H9 (cell line): ENCODE measurements around the gene ATRIP. TPM values are rescaled to one million over a fixed set of nuclear protein-coding genes. Genes with fewer than 3 reads are reported as not detected.

Source experiments
- DNase-seq: peaks from one replicate; pipeline ENCODE4 v3.0.0-alpha.2; 2017
- H2AFZ ChIP-seq: one replicate; pipeline ENCODE4 v1.6.1; 2013; ENCODE audit warnings: mild to moderate bottlenecking, low read length, control low read depth, moderate library complexity
- H2AK5ac ChIP-seq: 2 replicates; pipeline ENCODE4 v1.6.1; 2013; ENCODE audit warnings: low read length, control low read depth, mixed read lengths; ENCODE audit not compliant: insufficient read length
- H2BK120ac ChIP-seq: one replicate; pipeline ENCODE4 v1.6.1; 2013; ENCODE audit warnings: low read depth, mild to moderate bottlenecking, low read length, control low read depth, inconsistent platforms; ENCODE audit not compliant: poor library complexity, severe bottlenecking
- H2BK12ac ChIP-seq: 2 replicates; pipeline ENCODE4 v1.6.1; 2013; ENCODE audit warnings: low read length, control low read depth, mixed read lengths, low read depth; ENCODE audit not compliant: insufficient read length
- H2BK15ac ChIP-seq: 2 replicates; pipeline ENCODE4 v1.6.1; 2013; ENCODE audit warnings: low read depth, low read length, control low read depth
- H2BK20ac ChIP-seq: one replicate; pipeline ENCODE4 v1.6.1; 2013; ENCODE audit warnings: low read depth, mild to moderate bottlenecking, low read length, control low read depth, inconsistent platforms; ENCODE audit not compliant: poor library complexity, severe bottlenecking
- H2BK5ac ChIP-seq: 2 replicates; pipeline ENCODE4 v1.6.1; 2013; ENCODE audit warnings: low read length, control low read depth, mixed read lengths; ENCODE audit not compliant: insufficient read length
- H3K14ac ChIP-seq: 2 replicates; pipeline ENCODE4 v1.6.1; 2013; ENCODE audit warnings: low read length, control low read depth; ENCODE audit not compliant: insufficient read depth
- H3K18ac ChIP-seq: 2 replicates; pipeline ENCODE4 v1.6.1; 2013; ENCODE audit warnings: low read depth, mild to moderate bottlenecking, mixed read lengths, low read length, control low read depth; ENCODE audit not compliant: insufficient read length
- H3K23ac ChIP-seq: 2 replicates; pipeline ENCODE4 v1.6.1; 2013; ENCODE audit warnings: low read length, control low read depth, mixed read lengths, low read depth; ENCODE audit not compliant: insufficient read length
- H3K23me2 ChIP-seq: 2 replicates; pipeline ENCODE4 v1.6.1; 2013; ENCODE audit warnings: low read depth, mild to moderate bottlenecking, mixed read lengths, low read length, control low read depth; ENCODE audit not compliant: insufficient read length, poor library complexity, severe bottlenecking
- H3K27ac ChIP-seq: 2 replicates; pipeline ENCODE4 v1.5.1; 2013; ENCODE audit warnings: low read length, control low read depth, mixed read lengths, low read depth; ENCODE audit not compliant: insufficient read length
- H3K27me3 ChIP-seq: 2 replicates; pipeline ENCODE4 v1.6.1; 2013; ENCODE audit warnings: low read length, control low read depth, inconsistent platforms; ENCODE audit not compliant: insufficient read depth
- H3K4ac ChIP-seq: 2 replicates; pipeline ENCODE4 v1.6.1; 2013; ENCODE audit warnings: low read depth, mild to moderate bottlenecking, control low read depth, inconsistent platforms, low read length, moderate library complexity
- H3K4me1 ChIP-seq: 2 replicates; pipeline ENCODE4 v1.6.1; 2013; ENCODE audit warnings: low read length, control low read depth, inconsistent platforms; ENCODE audit not compliant: insufficient read depth
- H3K4me2 ChIP-seq: 2 replicates; pipeline ENCODE4 v1.6.1; 2013; ENCODE audit warnings: low read length, control low read depth, mixed read lengths; ENCODE audit not compliant: insufficient read length, insufficient read depth
- H3K56ac ChIP-seq: 2 replicates; pipeline ENCODE4 v1.6.1; 2013; ENCODE audit warnings: low read depth, mild to moderate bottlenecking, mixed read lengths, low read length, control low read depth; ENCODE audit not compliant: insufficient read length
- H3K79me1 ChIP-seq: 2 replicates; pipeline ENCODE4 v1.6.1; 2013; ENCODE audit warnings: low read depth, mild to moderate bottlenecking, moderate library complexity, low read length, control low read depth, inconsistent platforms; ENCODE audit not compliant: insufficient read depth, poor library complexity, severe bottlenecking
- H3K79me2 ChIP-seq: 2 replicates; pipeline ENCODE4 v1.6.1; 2013; ENCODE audit warnings: low read length, control low read depth, inconsistent platforms; ENCODE audit not compliant: insufficient read depth
- H3K9ac ChIP-seq: 2 replicates; pipeline ENCODE4 v1.6.1; 2013; ENCODE audit warnings: low read length, control low read depth, mixed read lengths; ENCODE audit not compliant: insufficient read length; ENCODE audit errors: extremely low read depth
- H3K9me3 ChIP-seq: one replicate; pipeline ENCODE4 v1.6.1; 2013; ENCODE audit warnings: low read depth, low read length, inconsistent platforms; ENCODE audit not compliant: control insufficient read depth
- H3T11ph ChIP-seq: one replicate; pipeline ENCODE4 v1.6.1; 2013; ENCODE audit warnings: mild to moderate bottlenecking, low read length, control low read depth, inconsistent platforms
- H4K20me1 ChIP-seq: one replicate; pipeline ENCODE4 v1.6.1; 2013; ENCODE audit not compliant: control insufficient read depth, insufficient read length, insufficient read depth
- H4K5ac ChIP-seq: 2 replicates; pipeline ENCODE4 v1.6.1; 2013; ENCODE audit warnings: low read depth, mild to moderate bottlenecking, mixed read lengths, low read length, control low read depth; ENCODE audit not compliant: insufficient read length
- H4K8ac ChIP-seq: replicated peaks from 2 replicates; pipeline ENCODE4 v1.6.1; 2013; ENCODE audit warnings: low read length, control low read depth, mixed read lengths, low read depth; ENCODE audit not compliant: insufficient read length
- H4K91ac ChIP-seq: 2 replicates; pipeline ENCODE4 v1.6.1; 2013; ENCODE audit warnings: low read depth, mild to moderate bottlenecking, moderate library complexity, mixed read lengths, low read length, control low read depth; ENCODE audit not compliant: insufficient read length
- H3K27ac Mint-ChIP-seq, 3 experiments: 2 replicates in 2 of 3; 3 replicates in 1 of 3; pipeline ENCODE4 v1.8.0; 2020 to 2021; ENCODE audit warnings: mixed read lengths in 3 of 3, mild to moderate bottlenecking in 1 of 3, moderate library complexity in 1 of 3
- H3K27me3 Mint-ChIP-seq: 2 replicates; pipeline ENCODE4 v1.8.0; 2021; ENCODE audit warnings: low read depth, mild to moderate bottlenecking, moderate library complexity, mixed read lengths
- H3K36me3 Mint-ChIP-seq, 3 experiments: 2 replicates in 2 of 3; 3 replicates in 1 of 3; pipeline ENCODE4 v1.8.0; 2020 to 2021; ENCODE audit warnings: low read depth in 3 of 3, mixed read lengths in 3 of 3; ENCODE audit not compliant: insufficient read depth in 1 of 3
- H3K4me1 Mint-ChIP-seq, 2 experiments: 2 replicates each; pipeline ENCODE4 v1.8.0; 2020; ENCODE audit warnings: mixed read lengths in 2 of 2
- H3K4me3 Mint-ChIP-seq, 2 experiments: 2 replicates in 1 of 2; 3 replicates in 1 of 2; pipeline ENCODE4 v1.8.0; 2020 to 2021; ENCODE audit warnings: mild to moderate bottlenecking in 2 of 2, mixed read lengths in 2 of 2, moderate library complexity in 1 of 2
- H3K9me3 Mint-ChIP-seq, 2 experiments: 2 replicates in 1 of 2; 3 replicates in 1 of 2; pipeline ENCODE4 v1.8.0; 2020; ENCODE audit warnings: mild to moderate bottlenecking in 2 of 2, mixed read lengths in 2 of 2, moderate library complexity in 1 of 2
- CTCF ChIP-seq: fragments of 200-600 bp; sonication (generic); conservative IDR thresholded peaks from 3 replicates; pipeline ENCODE4 v1.8.0; 2021; ENCODE audit warnings: antibody characterized with exemption, mild to moderate bottlenecking
- WGBS: extraction: QIAGEN DNeasy Blood & Tissue Kit; methylation state at CpG from one replicate; pipeline ENCODE4 v1.1.7; 2013; ENCODE audit warnings: missing lambda C conversion rate, low lambda C conversion rate, mixed read lengths; ENCODE audit not compliant: insufficient read length; ENCODE audit errors: extremely low coverage; 5-methylcytosine and 5-hydroxymethylcytosine counted together
- total RNA-seq: library from RNA; stranded (reverse); gene quantifications from 2 replicates; pipeline ENCODE4 v1.2.1, GENCODE V29; 2021

Gene ATRIP
- total RNA-seq, 1 experiment from 2014 or later, result 16.3 TPM

GRCh38 chr3:48456456-48456855, 9.9 kb downstream of the ATRIP start:
- Histone ChIP-seq H4K91ac (no peak overlapping the region), H2AFZ (no peak overlapping the region), H3K4me1 (no peaks in the 10 kb centered on the region), H2BK120ac (no peak overlapping the region), H2BK12ac (no peak overlapping the region), H2BK15ac (no peak overlapping the region), H3K79me2 (no peaks in the 10 kb centered on the region), H2AK5ac (no peak overlapping the region), H2BK20ac (no peak overlapping the region), H3K27me3 (no peaks in the 10 kb centered on the region), H3T11ph (no peak overlapping the region), H3K27ac (no peak overlapping the region), H2BK5ac (no peak overlapping the region), H3K9ac (no peak overlapping the region), H3K4me2 (no peak overlapping the region), H3K23me2 (no peaks in the 10 kb centered on the region), H4K8ac (no peak overlapping the region), H4K5ac (no peak overlapping the region), H3K4ac (no peak overlapping the region), H3K56ac (no peak overlapping the region), H3K79me1 (no peaks in the 10 kb centered on the region), H3K18ac (no peak overlapping the region), H3K9me3 (no peaks in the 10 kb centered on the region), H3K23ac (no peak overlapping the region), H4K20me1 (no peaks in the 10 kb centered on the region), H3K14ac (no peak overlapping the region)
- H3K4me1 Mint-ChIP-seq, result no peaks in the 10 kb centered on the region
- no peaks in the 10 kb centered on the region for H3K27me3 Mint-ChIP-seq
- no peak overlapping the region for H3K27ac Mint-ChIP-seq
- no peaks in the 10 kb centered on the region for H3K9me3 Mint-ChIP-seq
- peaks cover 14 to 89% (median 67%) of the 10 kb centered on the region in 3 experiments; a peak in 5 of 7 replicates for H3K36me3 Mint-ChIP-seq
- no peak overlapping the region for H3K4me3 Mint-ChIP-seq
- DNase-seq, result no peak
- no CpG with 5 or more reads among the region's 1 CpG for WGBS
- no peak for TF ChIP-seq CTCF
